IPS-18a (cell line): ENCODE results near the gene SLC1A3.
A peak's percentile ranks its signal among the peaks of the same experiment; 100 is the strongest.

Experiments used
- H3K27ac ChIP-seq: one replicate; pipeline ENCODE4 v1.5.1; 2013; ENCODE audit warnings: low read length
- H3K27me3 ChIP-seq: one replicate; pipeline ENCODE4 v1.6.1; 2013; ENCODE audit warnings: mild to moderate bottlenecking, low read length; ENCODE audit not compliant: control insufficient read depth, insufficient read depth
- H3K36me3 ChIP-seq: one replicate; pipeline ENCODE4 v1.6.1; 2013; ENCODE audit warnings: low read depth, low read length; ENCODE audit not compliant: control insufficient read depth
- H3K4me1 ChIP-seq: one replicate; pipeline ENCODE4 v1.6.1; 2013; ENCODE audit warnings: low read depth, low read length; ENCODE audit not compliant: control insufficient read depth
- H3K4me3 ChIP-seq: one replicate; pipeline ENCODE4 v1.5.1; 2013; ENCODE audit warnings: low read length
- H3K9ac ChIP-seq: one replicate; pipeline ENCODE4 v1.6.1; 2013; ENCODE audit warnings: mild to moderate bottlenecking, low read length, moderate library complexity
- H3K9me3 ChIP-seq: one replicate; pipeline ENCODE4 v1.6.1; 2013; ENCODE audit warnings: low read depth, low read length; ENCODE audit not compliant: control insufficient read depth

Gene SLC1A3

DNA sequence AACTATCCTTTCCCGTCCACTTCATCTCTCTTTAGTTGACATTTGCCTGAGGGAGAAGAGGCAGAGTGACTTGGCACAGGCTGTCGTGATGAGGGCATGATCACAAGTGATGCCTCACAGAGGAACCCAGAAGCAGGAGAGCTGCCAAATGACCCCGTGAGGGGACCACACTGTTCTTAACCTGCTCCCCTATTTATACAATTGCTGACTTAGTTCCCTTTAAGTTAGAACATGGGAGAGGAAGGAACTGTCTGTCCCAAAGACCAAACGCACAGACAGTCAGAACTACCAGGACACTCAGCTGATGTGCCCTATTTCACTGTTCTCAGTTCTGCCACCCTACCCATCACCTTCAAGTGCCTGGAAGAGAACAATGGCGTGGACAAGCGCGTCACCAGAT lies 73.7 kb downstream of the SLC1A3 start:
- no peak overlapping the region for H3K27ac ChIP-seq
- H3K4me1 ChIP-seq: no peaks in the 10 kb centered on the region

DNA sequence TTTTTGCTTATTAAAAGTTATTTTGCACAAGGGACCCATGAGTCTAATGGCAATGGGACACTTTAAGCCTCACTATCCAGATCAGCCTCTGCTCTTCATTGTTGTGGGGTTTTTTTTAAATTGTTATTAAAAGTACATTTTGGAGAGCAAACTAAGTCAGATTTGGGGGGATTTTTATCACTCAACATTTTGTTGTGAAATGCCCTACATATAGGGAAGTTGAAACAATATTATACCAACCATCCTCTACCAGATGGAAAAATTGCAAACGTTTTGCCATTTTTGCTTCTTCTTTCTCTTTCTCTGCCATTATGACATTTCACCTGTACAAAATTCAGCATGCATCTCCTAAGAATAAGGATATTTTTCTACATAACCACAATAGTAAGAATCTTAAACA lies 75.3 kb downstream of the SLC1A3 start:
- Histone ChIP-seq H3K4me1 (no peaks in the 10 kb centered on the region), H3K27ac (no peak overlapping the region), H3K9ac (no peak overlapping the region), H3K27me3 (no peaks in the 10 kb centered on the region), H3K36me3 (peaks cover 43% of the 10 kb centered on the region), H3K9me3 (no peaks in the 10 kb centered on the region), H3K4me3 (no peak overlapping the region)

More for the DNA sequence above, 73.7 kb downstream of the SLC1A3 start:
- no peaks in the 10 kb centered on the region for H3K27me3 ChIP-seq
- no peak overlapping the region for H3K4me3 ChIP-seq
- H3K9ac ChIP-seq: no peak overlapping the region
- H3K36me3 ChIP-seq: peaks cover 47% of the 10 kb centered on the region
- no peaks in the 10 kb centered on the region for H3K9me3 ChIP-seq

DNA sequence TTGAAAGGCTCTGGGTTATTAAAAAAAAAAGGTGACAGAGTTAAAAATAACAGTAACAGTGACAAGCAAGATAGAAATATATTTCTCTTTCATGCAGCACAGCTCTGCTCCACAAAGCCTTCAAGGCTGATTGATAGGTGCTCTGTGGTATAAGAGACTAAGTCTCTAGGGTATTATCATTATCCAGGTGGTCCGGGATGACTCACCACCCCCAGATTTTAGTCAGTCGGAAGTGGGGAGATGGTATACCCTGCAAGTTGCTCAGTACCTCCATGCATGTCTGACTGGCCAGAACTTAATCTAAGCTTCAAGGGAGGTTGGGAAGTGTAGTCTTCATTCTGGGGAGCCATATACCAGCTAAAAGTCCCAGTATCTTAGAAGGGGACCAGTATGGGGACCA lies 76.1 kb downstream of the SLC1A3 start:
- Histone ChIP-seq H3K9me3 (no peaks in the 10 kb centered on the region), H3K4me1 (no peaks in the 10 kb centered on the region), H3K4me3 (no peak overlapping the region), H3K36me3 (peaks cover 36% of the 10 kb centered on the region), H3K27me3 (no peaks in the 10 kb centered on the region), H3K27ac (no peak overlapping the region), H3K9ac (no peak overlapping the region)

DNA sequence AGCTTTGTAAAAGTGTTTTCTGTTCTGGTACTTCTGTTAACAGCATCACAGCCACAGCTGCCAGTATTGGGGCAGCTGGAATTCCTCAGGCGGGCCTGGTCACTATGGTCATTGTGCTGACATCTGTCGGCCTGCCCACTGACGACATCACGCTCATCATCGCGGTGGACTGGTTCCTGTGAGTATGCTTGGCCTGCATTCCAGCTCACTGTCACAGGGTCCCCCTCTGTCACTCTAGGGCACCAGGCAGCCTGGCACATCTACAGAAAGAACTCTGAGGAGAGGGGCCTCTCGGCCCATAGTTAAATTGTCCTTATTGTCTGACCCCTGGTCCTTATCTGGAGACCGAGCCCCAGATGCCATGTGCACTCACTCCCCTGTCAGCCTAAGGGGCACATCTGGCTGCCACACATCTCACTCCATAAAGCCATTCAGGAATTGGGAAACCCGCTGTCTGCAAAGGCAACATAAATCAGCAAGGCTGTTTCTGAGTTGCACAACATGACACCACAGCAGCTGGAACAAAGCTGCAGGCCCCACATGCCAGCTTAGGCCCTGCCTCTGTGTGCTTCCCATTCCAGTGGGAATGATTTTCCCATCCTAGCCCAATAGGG lies 77.5 kb downstream of the SLC1A3 start:
- no peaks in the 10 kb centered on the region for H3K27me3 ChIP-seq

DNA sequence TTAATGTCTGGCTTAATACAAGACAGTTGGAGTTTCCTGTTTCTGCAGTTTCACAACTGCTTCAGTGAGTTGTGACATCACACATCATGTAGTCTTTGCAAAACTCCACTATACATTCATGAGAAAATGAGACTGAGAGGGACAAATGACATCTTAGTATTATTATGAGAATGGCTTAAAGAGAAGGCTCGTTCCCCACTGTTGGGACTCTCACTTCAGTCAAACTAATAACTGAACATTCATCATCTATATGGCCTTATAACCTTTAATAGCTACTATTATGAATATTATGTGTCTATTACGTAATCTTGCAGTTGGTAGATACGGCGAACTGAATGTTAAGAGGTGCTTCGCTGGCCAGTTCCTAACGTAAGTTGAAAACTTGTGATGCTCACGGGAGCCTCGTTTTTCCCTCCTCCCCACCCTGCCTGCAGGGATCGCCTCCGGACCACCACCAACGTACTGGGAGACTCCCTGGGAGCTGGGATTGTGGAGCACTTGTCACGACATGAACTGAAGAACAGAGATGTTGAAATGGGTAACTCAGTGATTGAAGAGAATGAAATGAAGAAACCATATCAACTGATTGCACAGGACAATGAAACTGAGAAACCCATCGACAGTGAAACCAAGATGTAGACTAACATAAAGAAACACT lies 79.4 kb downstream of the SLC1A3 start:
- H3K27me3 ChIP-seq: peaks cover under 1% of the 10 kb centered on the region
- H3K27ac ChIP-seq: no peak overlapping the region
- H3K9me3 ChIP-seq: no peaks in the 10 kb centered on the region
- no peak overlapping the region for H3K4me3 ChIP-seq
- H3K36me3 ChIP-seq: peaks cover 16% of the 10 kb centered on the region
- no peak overlapping the region for H3K9ac ChIP-seq
- H3K4me1 ChIP-seq: peaks cover 8% of the 10 kb centered on the region

More for the DNA sequence above, 77.5 kb downstream of the SLC1A3 start:
- Histone ChIP-seq H3K4me1 (peaks cover 3% of the 10 kb centered on the region), H3K9ac (no peak overlapping the region), H3K4me3 (no peak overlapping the region), H3K36me3 (peaks cover 26% of the 10 kb centered on the region), H3K27ac (no peak overlapping the region), H3K9me3 (no peaks in the 10 kb centered on the region)

DNA sequence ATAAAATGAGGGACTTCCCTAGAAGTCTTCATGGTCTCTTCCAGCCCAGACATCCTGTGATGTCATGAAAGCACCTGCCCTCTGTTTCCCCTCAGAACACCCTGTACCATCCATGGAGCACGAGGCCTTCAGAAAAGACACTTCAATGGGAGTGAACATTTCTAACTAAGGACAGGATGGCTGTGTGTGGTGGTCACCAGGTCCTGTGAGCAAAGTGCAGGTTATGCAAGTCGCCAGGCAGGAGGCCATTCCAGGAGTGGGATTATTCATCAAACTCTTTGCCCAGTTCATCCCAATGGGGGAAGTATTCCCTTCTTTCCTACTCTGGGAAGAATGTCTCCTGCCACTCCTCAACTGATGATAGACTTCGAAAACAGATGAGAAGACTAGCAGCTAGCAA lies 80.5 kb downstream of the SLC1A3 start:
- peaks cover 11% of the 10 kb centered on the region for H3K36me3 ChIP-seq
- H3K27me3 ChIP-seq: peaks cover 12% of the 10 kb centered on the region
- no peaks in the 10 kb centered on the region for H3K9me3 ChIP-seq
- H3K27ac ChIP-seq: no peak overlapping the region
- H3K4me1 ChIP-seq: peaks cover 8% of the 10 kb centered on the region
- H3K9ac ChIP-seq: no peak overlapping the region
- no peak overlapping the region for H3K4me3 ChIP-seq

DNA sequence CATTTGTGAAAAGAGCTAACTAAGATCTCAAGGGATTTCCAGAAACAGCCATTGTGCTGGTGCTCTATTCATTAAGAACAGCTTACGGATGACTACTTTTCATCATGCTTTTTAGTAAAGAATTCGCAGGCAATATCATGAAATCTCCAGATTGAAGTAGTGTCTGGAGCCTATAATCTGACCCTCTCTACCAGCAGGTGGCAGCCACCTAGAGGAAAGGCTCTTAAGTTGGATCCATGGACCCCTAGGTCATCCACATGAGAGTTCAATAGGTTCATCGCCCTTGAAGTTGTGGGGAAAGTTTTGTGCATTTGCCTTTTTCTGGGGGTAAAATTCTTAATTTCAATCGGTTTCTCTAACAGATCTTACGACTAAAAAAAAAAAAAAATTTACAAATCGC lies 82.3 kb downstream of the SLC1A3 start:
- peaks cover 8% of the 10 kb centered on the region for H3K4me1 ChIP-seq
- no peak overlapping the region for H3K4me3 ChIP-seq
- no peak overlapping the region for H3K27ac ChIP-seq
- peaks cover 9% of the 10 kb centered on the region for H3K36me3 ChIP-seq
- H3K9ac ChIP-seq: no peak overlapping the region
- no peaks in the 10 kb centered on the region for H3K9me3 ChIP-seq
- H3K27me3 ChIP-seq: peaks cover 27% of the 10 kb centered on the region

DNA sequence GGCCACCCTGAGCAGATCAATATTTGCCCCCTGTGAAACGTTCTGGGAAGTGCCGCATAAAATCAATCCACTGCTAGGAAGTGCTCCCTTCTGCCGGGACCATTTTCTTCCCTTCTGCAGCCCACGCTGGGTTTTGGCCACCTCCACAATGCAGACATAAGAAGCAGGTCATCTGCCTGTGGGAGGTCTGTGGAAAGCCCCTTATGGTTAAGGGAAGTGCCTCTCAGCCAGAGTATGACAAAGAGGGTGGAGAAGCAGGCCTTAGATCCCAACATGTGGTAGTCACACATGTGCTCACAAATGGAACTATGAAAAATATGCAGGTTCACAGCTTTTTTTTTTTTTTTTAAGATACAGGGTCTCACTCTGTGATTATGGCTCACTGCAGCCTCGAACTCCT lies 82.8 kb downstream of the SLC1A3 start:
- H3K4me3 ChIP-seq: no peak overlapping the region
- no peak overlapping the region for H3K27ac ChIP-seq
- no peaks in the 10 kb centered on the region for H3K9me3 ChIP-seq
- H3K9ac ChIP-seq: no peak overlapping the region
- peaks cover 8% of the 10 kb centered on the region for H3K4me1 ChIP-seq
- peaks cover 4% of the 10 kb centered on the region for H3K36me3 ChIP-seq
- H3K27me3 ChIP-seq: peaks cover 32% of the 10 kb centered on the region

DNA sequence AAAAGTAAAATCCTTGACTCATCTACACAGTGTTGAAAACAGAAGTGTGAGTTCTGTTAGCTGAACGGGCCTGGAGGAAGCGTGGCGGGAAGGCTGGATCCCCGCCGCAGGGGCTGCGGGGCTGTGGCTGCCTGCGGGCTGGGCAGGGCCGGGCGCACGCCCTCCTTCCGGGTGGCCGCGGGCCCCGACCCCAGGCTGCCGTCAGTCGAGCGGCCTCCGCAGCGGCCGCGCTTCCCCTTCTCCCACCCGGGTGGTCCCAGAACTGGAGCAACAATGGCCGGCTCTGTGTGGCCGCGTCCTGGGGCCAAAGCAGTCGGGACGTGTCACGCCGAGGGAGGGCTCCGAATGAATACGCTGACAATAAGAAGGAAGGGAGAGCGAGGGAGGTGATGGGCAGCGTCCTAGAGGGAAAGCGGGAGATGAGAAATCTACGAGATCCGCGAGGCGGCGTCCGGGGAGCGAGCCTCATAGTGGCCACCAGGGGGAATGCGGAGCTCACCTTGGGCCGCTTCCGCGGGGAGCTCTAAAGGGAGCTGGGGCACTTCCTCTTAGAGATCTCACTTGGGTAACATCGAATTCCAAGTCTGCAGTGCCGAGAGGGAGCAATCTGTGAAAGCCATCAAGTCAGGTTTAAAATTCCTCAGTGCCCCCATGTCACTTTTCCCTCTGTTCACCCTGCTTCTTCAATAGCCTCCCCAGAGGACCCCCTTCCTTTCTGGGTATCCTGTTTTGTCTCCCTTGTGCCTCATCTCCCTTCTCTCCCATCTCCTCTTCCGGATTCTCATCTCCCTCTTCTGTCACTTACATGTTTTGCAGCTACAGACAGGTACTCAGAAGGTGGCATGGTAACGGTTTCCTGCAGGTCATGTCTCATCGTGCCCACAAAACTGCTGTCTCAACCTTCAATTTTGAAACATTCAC lies 83.9 kb downstream of the SLC1A3 start:
- Histone ChIP-seq H3K4me1 (peaks cover 8% of the 10 kb centered on the region), H3K27ac (no peak overlapping the region)

DNA sequence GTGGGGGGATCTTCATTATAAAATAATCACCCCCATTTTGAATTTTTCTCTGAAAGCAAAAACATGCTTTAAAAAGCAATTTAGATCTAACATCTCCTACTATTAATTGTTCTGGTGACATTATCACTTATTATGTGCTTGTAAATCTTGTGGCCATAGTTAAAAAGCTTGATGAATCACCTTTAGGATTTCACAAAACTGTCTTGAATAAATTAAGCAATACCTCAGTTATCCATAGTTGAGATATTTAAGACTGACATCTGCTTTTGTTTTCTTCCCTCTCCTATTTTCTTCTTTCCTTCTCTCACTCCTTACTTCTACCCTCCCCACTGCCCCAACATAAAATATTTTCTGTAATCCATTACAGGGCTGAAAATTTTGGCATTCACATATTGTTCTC lies 84.8 kb downstream of the SLC1A3 start:
- H3K36me3 ChIP-seq: no peaks in the 10 kb centered on the region
- no peak overlapping the region for H3K27ac ChIP-seq
- H3K9ac ChIP-seq: no peak overlapping the region
- peaks cover 8% of the 10 kb centered on the region for H3K4me1 ChIP-seq
- H3K9me3 ChIP-seq: no peaks in the 10 kb centered on the region
- H3K27me3 ChIP-seq: peaks cover 37% of the 10 kb centered on the region
- no peak overlapping the region for H3K4me3 ChIP-seq

More for the DNA sequence above, 83.9 kb downstream of the SLC1A3 start:
- Histone ChIP-seq H3K27me3 (peaks cover 37% of the 10 kb centered on the region), H3K9ac (peak overlapping the region; percentile 57), H3K4me3 (peak overlapping the region; percentile 56), H3K36me3 (peaks cover 3% of the 10 kb centered on the region), H3K9me3 (no peaks in the 10 kb centered on the region)

DNA sequence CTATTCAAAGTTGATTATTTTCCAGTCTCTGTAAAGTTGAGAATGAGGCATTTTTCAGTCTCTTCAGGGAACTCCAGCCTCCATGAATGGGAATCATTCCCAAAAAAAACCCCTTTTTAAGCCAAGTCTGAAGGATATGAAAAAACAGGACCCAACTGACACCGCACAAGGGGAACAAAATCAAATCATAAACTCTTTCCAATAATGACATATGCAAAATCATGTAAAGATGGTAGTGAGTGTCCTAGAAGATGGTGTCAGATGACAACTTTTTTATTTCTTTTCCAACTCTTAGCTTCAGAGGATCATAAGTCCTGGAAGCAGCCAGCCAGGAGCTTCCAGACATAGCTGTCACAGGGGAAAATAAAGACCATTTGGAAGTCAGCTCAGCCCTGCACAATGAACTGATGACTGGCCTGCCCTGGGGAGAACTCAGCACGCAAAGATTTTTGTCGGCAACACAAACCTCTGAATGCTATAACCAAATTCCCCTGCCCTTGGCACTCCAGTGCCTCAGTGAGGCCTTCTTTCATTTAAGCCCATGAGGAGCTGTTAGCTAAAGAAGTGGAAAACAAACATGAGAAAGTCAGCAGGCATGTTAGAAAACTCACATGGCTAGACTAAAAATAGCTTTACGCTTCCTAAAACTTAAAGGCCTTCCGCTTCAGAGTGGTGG lies 85.4 kb downstream of the SLC1A3 start:
- no peaks in the 10 kb centered on the region for H3K9me3 ChIP-seq
- no peak overlapping the region for H3K27ac ChIP-seq
- H3K4me3 ChIP-seq: no peak overlapping the region
- no peaks in the 10 kb centered on the region for H3K36me3 ChIP-seq
- H3K9ac ChIP-seq: no peak overlapping the region
- peaks cover 37% of the 10 kb centered on the region for H3K27me3 ChIP-seq
- peaks cover 8% of the 10 kb centered on the region for H3K4me1 ChIP-seq
